ENCODE measurements around the gene CDHR2. TPM values are rescaled to one million over a fixed set of nuclear protein-coding genes. Genes with fewer than 3 reads are reported as not detected.

CDHR2 gene
- total RNA-seq, 1 donor from 2014 or later, result not detected

DNA sequence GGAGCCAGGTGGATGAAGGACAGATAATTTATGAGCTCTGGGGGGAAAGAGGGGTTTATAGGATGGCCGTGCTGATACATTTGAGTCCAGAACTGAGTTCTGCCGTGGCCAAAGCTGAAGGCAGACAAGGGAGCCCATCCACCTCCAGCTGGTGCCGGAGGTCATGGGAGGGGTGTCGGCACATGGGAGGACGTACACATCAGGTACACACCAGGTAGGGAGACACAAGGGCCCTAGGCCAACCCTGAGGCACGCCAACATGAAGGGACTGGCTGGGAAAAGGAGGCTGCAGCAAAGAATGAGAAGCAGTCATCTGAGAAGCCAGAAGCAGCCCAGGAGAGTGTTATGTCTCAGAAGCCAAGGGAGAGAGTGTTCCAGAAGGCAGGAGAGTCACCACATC lies 62.9 kb downstream of the CDHR2 start:
- Histone ChIP-seq H3K36me3 (ENCODE audit: control insufficient read depth in 3 of 3, insufficient read depth in 3 of 3, low read length in 3 of 3) (no peaks in the 10 kb centered on the region), H3K9ac (ENCODE audit: low read depth in 1 of 3, low read length in 3 of 3) (no peak overlapping the region), H3K4me1 (ENCODE audit: control insufficient read depth in 3 of 3, insufficient read depth in 3 of 3, low read length in 3 of 3) (peaks cover 4 to 7% (median 5%) of the 10 kb centered on the region in 3 donors), H3K27ac (ENCODE audit: low read depth, low read length) (no peak overlapping the region), H3K4me3 (ENCODE audit: low read length in 3 of 3) (no peak overlapping the region), H3K9me3 (ENCODE audit: control insufficient read depth in 3 of 3, low read length in 3 of 3) (no peaks in the 10 kb centered on the region), H3K27me3 (ENCODE audit: control insufficient read depth in 3 of 3, insufficient read depth in 3 of 3, low read length in 3 of 3) (peaks cover 7 to 43% (median 39%) of the 10 kb centered on the region in 3 donors)

DNA sequence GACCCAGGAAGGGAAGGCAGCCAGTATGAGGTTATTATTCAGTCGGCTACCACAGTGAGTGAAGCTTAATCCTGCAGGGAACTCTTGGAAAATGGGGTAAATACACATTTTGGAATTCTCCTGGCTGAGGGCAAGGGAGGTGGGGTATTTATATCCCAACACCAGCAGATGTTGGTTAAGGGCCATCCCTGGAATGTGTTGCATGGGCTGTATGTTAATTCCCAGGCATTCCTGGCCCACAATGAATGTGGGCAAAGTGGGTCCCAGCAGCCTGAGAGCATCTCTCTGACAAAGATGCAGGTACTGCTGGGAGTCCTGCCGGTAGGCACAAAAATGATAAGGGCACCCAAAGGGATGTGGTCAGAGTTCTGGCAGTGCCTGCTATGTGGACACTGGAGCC lies 63.7 kb downstream of the CDHR2 start:
- peaks cover 4 to 7% (median 5%) of the 10 kb centered on the region in 3 donors for H3K4me1 ChIP-seq (ENCODE audit: control insufficient read depth in 3 of 3, insufficient read depth in 3 of 3, low read length in 3 of 3)
- H3K36me3 ChIP-seq (ENCODE audit: control insufficient read depth in 3 of 3, insufficient read depth in 3 of 3, low read length in 3 of 3), result no peaks in the 10 kb centered on the region
- H3K9me3 ChIP-seq (ENCODE audit: control insufficient read depth in 3 of 3, low read length in 3 of 3), result no peaks in the 10 kb centered on the region
- H3K27ac ChIP-seq (ENCODE audit: low read depth, low read length), result no peak overlapping the region
- peaks cover 13 to 47% (median 42%) of the 10 kb centered on the region in 3 donors for H3K27me3 ChIP-seq (ENCODE audit: control insufficient read depth in 3 of 3, insufficient read depth in 3 of 3, low read length in 3 of 3)
- no peak overlapping the region for H3K4me3 ChIP-seq (ENCODE audit: low read length in 3 of 3)
- H3K9ac ChIP-seq (ENCODE audit: low read depth in 1 of 3, low read length in 3 of 3), result no peak overlapping the region

DNA sequence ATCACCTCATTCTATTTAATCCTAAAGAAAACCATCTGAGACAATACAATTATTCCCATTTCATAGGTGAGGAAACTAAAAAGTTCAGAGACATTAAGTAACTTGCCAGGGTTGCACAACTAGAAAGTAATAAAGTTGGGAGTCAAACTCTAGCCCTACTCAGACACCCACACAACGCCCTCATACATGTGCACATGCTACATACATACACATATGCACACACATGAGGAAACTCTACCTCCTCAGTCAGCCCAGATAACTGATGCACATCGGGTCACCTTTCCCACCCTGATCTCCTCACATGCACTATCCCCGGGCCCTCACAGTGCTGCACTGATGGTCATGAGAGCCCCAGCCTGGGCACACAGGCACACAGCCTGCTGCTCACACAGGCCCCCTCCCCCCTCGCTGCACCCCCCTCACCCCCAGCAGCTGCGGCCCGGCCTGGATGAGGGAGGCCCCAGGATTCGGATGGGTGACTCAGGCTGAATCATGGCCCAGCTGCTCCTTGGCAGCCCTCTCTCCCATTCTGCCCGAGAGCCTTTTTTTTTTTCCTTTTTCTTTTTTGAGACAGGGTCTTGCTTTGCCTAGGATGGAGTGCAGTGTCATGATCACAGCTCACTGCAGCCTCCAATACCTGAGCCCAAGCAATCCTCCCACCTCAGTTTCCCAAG lies 65.8 kb downstream of the CDHR2 start:
- Histone ChIP-seq H3K27me3 (ENCODE audit: control insufficient read depth in 3 of 3, insufficient read depth in 3 of 3, low read length in 3 of 3) (peaks cover 22 to 53% (median 48%) of the 10 kb centered on the region in 3 donors), H3K4me1 (ENCODE audit: control insufficient read depth in 3 of 3, insufficient read depth in 3 of 3, low read length in 3 of 3) (peaks cover 6 to 11% (median 8%) of the 10 kb centered on the region in 3 donors), H3K9ac (ENCODE audit: low read depth in 1 of 3, low read length in 3 of 3) (no peak overlapping the region), H3K36me3 (ENCODE audit: control insufficient read depth in 3 of 3, insufficient read depth in 3 of 3, low read length in 3 of 3) (no peaks in the 10 kb centered on the region), H3K9me3 (ENCODE audit: control insufficient read depth in 3 of 3, low read length in 3 of 3) (no peaks in the 10 kb centered on the region), H3K27ac (ENCODE audit: low read depth, low read length) (no peak overlapping the region), H3K4me3 (ENCODE audit: low read length in 3 of 3) (no peak overlapping the region)

DNA sequence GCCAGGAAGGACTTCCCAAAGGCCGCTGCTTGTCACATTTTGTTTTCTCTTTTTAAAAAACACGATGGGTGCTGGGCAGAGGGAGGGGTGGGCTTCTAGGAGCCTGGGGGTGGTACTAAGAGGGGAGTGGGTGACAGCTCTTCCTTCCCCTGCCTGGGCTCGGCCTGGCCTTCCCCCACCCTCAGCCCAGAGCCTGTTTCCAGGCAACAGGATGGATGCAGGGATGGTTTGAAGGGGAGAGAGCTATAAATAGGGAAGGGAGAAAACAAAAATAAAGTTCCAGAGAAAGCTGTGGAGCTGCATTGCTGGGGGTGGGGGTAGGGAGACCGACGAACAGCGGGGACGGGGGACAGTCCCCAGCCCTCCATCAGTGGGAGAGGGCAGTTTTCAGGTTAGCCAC lies 67.4 kb downstream of the CDHR2 start:
- no peak overlapping the region for H3K9ac ChIP-seq (ENCODE audit: low read depth in 1 of 3, low read length in 3 of 3)

DNA sequence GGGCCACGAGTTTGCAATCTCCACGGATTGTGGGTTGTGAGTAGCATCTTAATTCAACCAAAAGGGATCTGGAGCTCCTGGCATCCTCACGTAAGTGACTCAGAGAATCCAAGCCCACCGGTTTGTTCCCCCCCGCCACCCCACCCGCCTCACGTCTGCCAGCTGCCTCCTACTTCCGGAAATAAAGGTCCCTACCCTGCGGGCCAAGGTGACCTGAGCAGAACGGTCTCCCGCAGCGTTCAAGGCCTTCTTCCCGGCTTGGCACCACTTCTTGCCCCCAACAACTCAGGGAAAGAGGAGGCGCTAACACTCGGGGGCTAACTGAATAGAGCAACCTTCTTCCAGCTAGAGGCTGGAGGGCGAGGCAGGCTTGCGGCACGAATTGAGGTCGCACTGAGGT lies 69.6 kb downstream of the CDHR2 start:
- H3K36me3 ChIP-seq (ENCODE audit: control insufficient read depth in 3 of 3, insufficient read depth in 3 of 3, low read length in 3 of 3), result no peaks in the 10 kb centered on the region
- no peaks in the 10 kb centered on the region for H3K9me3 ChIP-seq (ENCODE audit: control insufficient read depth in 3 of 3, low read length in 3 of 3)
- H3K9ac ChIP-seq (ENCODE audit: low read depth in 1 of 3, low read length in 3 of 3), result no peak overlapping the region
- H3K4me1 ChIP-seq (ENCODE audit: control insufficient read depth in 3 of 3, insufficient read depth in 3 of 3, low read length in 3 of 3), result peaks cover 25 to 30% (median 30%) of the 10 kb centered on the region in 3 donors
- no peak overlapping the region for H3K27ac ChIP-seq (ENCODE audit: low read depth, low read length)
- peaks cover 34 to 59% (median 42%) of the 10 kb centered on the region in 3 donors for H3K27me3 ChIP-seq (ENCODE audit: control insufficient read depth in 3 of 3, insufficient read depth in 3 of 3, low read length in 3 of 3)
- no peak overlapping the region for H3K4me3 ChIP-seq (ENCODE audit: low read length in 3 of 3)

More for the DNA sequence above, 67.4 kb downstream of the CDHR2 start:
- Histone ChIP-seq H3K27me3 (ENCODE audit: control insufficient read depth in 3 of 3, insufficient read depth in 3 of 3, low read length in 3 of 3) (peaks cover 35 to 67% (median 50%) of the 10 kb centered on the region in 3 donors), H3K4me3 (ENCODE audit: low read length in 3 of 3) (no peak overlapping the region), H3K27ac (ENCODE audit: low read depth, low read length) (no peak overlapping the region), H3K36me3 (ENCODE audit: control insufficient read depth in 3 of 3, insufficient read depth in 3 of 3, low read length in 3 of 3) (no peaks in the 10 kb centered on the region), H3K4me1 (ENCODE audit: control insufficient read depth in 3 of 3, insufficient read depth in 3 of 3, low read length in 3 of 3) (peaks cover 19 to 23% (median 23%) of the 10 kb centered on the region in 3 donors), H3K9me3 (ENCODE audit: control insufficient read depth in 3 of 3, low read length in 3 of 3) (no peaks in the 10 kb centered on the region)

DNA sequence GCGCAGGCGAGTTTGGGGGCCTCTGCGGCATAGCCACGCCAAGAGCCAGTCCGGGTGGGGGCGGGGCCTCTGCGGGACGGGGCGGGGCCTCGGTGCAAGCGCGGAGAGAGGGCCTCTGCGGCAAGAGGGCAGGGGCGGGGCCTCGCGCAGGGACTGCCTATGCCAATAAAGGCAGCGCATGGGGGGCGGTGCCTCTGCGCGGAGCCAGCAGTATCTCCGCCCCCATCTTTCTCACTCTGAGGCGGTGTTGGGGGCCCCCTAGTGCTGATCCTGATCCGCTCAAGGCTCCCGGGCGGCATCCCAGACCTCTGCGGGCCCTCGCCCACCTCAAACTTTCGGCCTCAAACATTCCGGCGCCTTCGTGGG lies 70.0 kb downstream of the CDHR2 start:
- Histone ChIP-seq H3K9ac (ENCODE audit: low read depth in 1 of 3, low read length in 3 of 3) (no peak overlapping the region), H3K4me3 (ENCODE audit: low read length in 3 of 3) (peak overlapping the region in 2 of 3 donors; percentile 40 to 56), H3K36me3 (ENCODE audit: control insufficient read depth in 3 of 3, insufficient read depth in 3 of 3, low read length in 3 of 3) (no peaks in the 10 kb centered on the region), H3K27me3 (ENCODE audit: control insufficient read depth in 3 of 3, insufficient read depth in 3 of 3, low read length in 3 of 3) (peaks cover 38 to 57% (median 44%) of the 10 kb centered on the region in 3 donors), H3K27ac (ENCODE audit: low read depth, low read length) (no peak overlapping the region), H3K4me1 (ENCODE audit: control insufficient read depth in 3 of 3, insufficient read depth in 3 of 3, low read length in 3 of 3) (peaks cover 25 to 30% (median 30%) of the 10 kb centered on the region in 3 donors), H3K9me3 (ENCODE audit: control insufficient read depth in 3 of 3, low read length in 3 of 3) (no peaks in the 10 kb centered on the region)

DNA sequence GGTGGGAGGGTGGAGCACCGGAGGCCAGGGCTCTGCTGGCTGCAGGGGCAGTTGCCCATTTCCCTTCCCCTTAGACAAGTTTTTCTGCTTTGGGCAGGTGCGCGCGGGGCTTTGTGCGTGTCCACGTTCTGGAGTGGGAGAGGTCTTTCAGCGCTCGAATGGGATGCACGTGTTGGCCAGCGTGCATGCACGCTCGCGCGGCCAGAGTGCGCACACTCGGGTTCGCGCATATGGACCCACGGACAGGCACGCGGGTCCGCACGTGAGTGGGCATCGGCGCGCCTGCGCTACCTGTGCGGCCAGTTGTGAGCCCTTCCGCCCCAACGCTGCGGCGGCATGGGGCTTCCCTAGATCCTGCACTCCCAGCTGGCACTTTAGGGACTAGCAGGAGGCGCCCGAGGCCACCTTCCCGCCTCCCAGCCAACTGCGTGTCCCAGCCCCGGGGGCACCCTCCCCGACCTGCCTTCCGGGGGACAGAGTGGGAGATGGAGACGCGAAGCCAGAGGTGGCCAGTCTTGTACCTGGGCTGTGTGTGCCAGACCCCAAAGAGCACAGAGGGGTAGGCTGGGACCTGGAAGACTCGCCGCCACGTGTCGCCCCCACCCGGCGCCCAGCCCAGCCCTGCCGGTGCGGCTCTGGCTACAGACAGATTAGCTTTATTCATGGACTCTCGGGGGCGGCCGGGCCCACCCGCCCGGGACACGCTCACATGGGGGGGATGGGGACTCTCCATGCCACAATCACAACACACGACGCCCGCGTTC lies 70.6 kb downstream of the CDHR2 start:
- H3K9ac ChIP-seq (ENCODE audit: low read depth in 1 of 3, low read length in 3 of 3), result no peak overlapping the region
- no peak overlapping the region for H3K27ac ChIP-seq (ENCODE audit: low read depth, low read length)
- H3K36me3 ChIP-seq (ENCODE audit: control insufficient read depth in 3 of 3, insufficient read depth in 3 of 3, low read length in 3 of 3), result no peaks in the 10 kb centered on the region
- peak overlapping the region in 2 of 3 donors; percentile 40 to 56 for H3K4me3 ChIP-seq (ENCODE audit: low read length in 3 of 3)
- H3K27me3 ChIP-seq (ENCODE audit: control insufficient read depth in 3 of 3, insufficient read depth in 3 of 3, low read length in 3 of 3), result peaks cover 38 to 55% (median 44%) of the 10 kb centered on the region in 3 donors
- H3K9me3 ChIP-seq (ENCODE audit: control insufficient read depth in 3 of 3, low read length in 3 of 3), result no peaks in the 10 kb centered on the region
- H3K4me1 ChIP-seq (ENCODE audit: control insufficient read depth in 3 of 3, insufficient read depth in 3 of 3, low read length in 3 of 3), result peaks cover 25 to 30% (median 30%) of the 10 kb centered on the region in 3 donors

DNA sequence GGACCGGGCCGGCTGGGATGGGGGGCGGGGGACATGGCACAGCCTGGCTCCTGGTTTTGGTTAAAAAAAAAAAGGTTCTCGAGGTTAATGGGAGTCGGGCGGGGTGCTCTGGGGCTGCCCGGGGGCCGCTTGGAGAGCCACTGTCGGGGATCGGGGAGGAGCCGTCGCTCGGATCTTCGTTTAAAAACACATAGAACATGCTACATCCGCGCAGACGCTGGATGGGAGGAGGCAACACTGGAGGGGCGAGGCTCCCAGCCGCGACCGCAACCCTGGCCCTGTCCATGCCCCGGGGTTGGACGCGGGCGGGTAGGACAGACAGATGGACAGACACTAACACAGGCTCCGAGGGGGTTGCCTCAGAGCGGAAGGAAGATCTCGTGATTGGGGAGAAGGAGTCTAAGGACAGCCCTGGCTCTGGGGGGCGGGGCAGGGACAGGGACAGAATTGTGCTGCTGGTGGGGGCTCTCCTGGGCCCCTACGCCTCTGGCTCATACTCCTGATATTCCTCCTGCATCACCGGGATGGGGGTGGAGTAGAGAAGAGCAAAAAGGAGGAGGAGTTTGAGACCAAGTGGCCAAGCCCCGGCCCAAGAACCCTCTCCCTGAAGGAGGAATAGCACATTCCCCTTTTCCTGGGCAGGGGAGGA lies 71.3 kb downstream of the CDHR2 start:
- H3K4me3 ChIP-seq (ENCODE audit: low read length in 3 of 3), result peak overlapping the region in 1 of 3 donors; percentile 41
- no peak overlapping the region for H3K9ac ChIP-seq (ENCODE audit: low read depth in 1 of 3, low read length in 3 of 3)
- H3K4me1 ChIP-seq (ENCODE audit: control insufficient read depth in 3 of 3, insufficient read depth in 3 of 3, low read length in 3 of 3), result peaks cover 25 to 30% (median 30%) of the 10 kb centered on the region in 3 donors
- no peak overlapping the region for H3K27ac ChIP-seq (ENCODE audit: low read depth, low read length)
- peaks cover 42 to 54% (median 51%) of the 10 kb centered on the region in 3 donors for H3K27me3 ChIP-seq (ENCODE audit: control insufficient read depth in 3 of 3, insufficient read depth in 3 of 3, low read length in 3 of 3)
- no peaks in the 10 kb centered on the region for H3K36me3 ChIP-seq (ENCODE audit: control insufficient read depth in 3 of 3, insufficient read depth in 3 of 3, low read length in 3 of 3)
- H3K9me3 ChIP-seq (ENCODE audit: control insufficient read depth in 3 of 3, low read length in 3 of 3), result no peaks in the 10 kb centered on the region

DNA sequence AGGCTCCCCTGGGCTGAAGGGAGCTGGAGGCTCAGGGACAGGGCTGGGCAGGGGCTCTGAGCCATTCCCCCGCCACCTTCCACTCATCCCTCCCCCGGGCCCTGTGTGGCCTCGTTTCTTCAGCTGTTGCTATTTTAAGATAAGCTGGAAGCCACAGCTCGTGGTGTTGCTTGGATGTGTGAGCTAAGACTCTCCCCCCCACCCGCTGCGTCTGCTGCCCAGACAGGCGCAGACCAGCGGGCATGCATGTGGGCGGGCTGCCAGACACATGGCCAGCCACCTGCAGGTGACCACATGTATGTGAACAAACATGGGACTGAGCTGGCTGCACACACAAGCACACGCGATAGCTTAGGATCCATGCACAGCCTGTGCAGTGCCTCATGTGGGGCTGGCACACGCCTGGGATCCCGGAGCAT lies 72.5 kb downstream of the CDHR2 start:
- Histone ChIP-seq H3K4me1 (ENCODE audit: control insufficient read depth in 3 of 3, insufficient read depth in 3 of 3, low read length in 3 of 3) (peaks cover 25 to 30% (median 30%) of the 10 kb centered on the region in 3 donors), H3K36me3 (ENCODE audit: control insufficient read depth in 3 of 3, insufficient read depth in 3 of 3, low read length in 3 of 3) (no peaks in the 10 kb centered on the region), H3K27me3 (ENCODE audit: control insufficient read depth in 3 of 3, insufficient read depth in 3 of 3, low read length in 3 of 3) (peaks cover 43 to 62% (median 55%) of the 10 kb centered on the region in 3 donors), H3K9me3 (ENCODE audit: control insufficient read depth in 3 of 3, low read length in 3 of 3) (no peaks in the 10 kb centered on the region), H3K27ac (ENCODE audit: low read depth, low read length) (no peak overlapping the region), H3K4me3 (ENCODE audit: low read length in 3 of 3) (peak overlapping the region; percentile 23 to 52 (median 50)), H3K9ac (ENCODE audit: low read depth in 1 of 3, low read length in 3 of 3) (peak overlapping the region in 1 of 3 donors; percentile 68)

Data from skeletal muscle tissue (tissue), 4 donors.